CD4-positive, alpha-beta T cell treated with Interleukin-4 for 1 hour (primary cell): ENCODE data around the gene KLF16.
A peak's percentile ranks its signal among the peaks of the same experiment; 100 is the strongest.

Experiments
- DNase-seq, 2 donors: peaks; one replicate each; pipeline ENCODE4 v3.0.0-alpha.2; 2020 to 2022

Gene KLF16

GRCh38 chr19:1839658-1840540, 23.5 kb downstream of the KLF16 start:
- DNase-seq = no peak

GRCh38 chr19:1837625-1838105, 25.7 kb downstream of the KLF16 start:
- peak; percentile 42 to 57 for DNase-seq

- no peak for DNase-seq
These were observed 26.2 kb downstream of the KLF16 start for GRCh38 chr19:1837222-1837565.

DNA sequence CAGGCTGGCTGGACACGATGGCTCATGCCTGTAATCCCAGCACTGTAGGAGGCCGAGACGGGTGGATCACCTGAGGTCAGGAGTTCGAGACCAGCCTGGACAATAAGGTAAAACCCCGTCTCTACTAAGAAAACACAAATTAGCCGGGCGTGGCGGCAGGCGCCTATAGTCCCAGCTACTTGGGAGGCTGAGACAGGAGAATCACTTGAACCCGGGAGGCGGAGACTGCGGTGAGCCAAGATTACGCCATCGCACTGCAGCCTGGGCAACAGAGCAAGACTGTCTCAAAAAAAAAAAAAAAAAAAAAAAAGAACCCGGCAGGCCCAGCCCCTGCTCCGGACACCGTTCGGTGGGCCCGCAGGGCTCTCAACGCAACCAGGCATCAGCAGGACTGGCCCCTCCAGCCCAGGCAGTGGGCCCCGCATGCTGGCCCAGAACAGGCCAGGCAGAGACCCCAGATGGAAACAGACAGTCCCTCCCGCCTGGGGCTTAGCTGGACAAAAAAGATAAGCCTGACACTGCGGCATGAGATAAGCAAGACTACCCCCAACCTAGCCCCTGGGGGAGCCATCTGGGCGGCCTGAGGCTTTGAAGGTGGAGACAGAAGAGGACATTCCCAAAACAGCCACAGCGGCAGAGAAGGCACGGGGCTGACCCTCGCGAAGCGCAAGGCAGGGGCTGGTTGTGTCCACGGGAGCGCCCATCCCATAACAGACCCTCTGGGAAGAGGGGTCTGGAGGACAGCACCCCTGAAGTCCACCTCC, 26.7 kb downstream of the KLF16 start:
- no peak for DNase-seq

- DNase-seq = no peak
These were observed 29.8 kb downstream of the KLF16 start for GRCh38 chr19:1833540-1833939.

DNA sequence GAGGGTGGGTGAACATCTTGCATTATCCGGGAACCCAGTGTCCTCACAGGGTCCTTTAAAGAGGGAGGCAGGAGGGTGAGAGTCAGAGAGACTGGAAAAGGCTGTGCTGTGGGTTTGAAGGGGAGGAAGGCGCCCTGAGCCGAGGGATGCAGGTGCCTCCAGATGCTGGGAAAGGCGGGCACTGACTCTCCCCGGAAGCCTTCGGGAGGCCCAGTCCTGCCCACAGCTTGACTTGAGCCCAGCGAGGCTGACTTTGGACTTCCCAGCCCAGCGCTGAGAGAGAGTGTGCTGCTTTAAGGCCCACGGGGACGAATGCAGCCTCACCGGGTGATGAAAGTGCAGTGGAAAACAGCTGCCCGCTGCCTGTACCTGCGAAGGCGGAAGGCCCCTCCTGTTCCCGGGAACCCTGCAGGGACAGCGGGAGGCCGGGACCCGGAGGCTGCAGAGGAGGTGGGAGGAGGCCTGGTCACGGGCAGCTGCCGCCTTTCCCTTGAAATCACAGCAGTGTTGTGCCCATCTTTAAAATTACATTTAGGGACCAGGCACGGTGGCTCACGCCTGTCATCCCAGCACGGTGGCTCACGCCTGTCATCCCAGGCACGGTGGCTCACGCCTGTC, 31.2 kb downstream of the KLF16 start:
- DNase-seq = no peak

- DNase-seq = no peak
These were observed 32.4 kb downstream of the KLF16 start for GRCh38 chr19:1830978-1831377.

GRCh38 chr19:1830568-1830967, 32.8 kb downstream of the KLF16 start:
- DNase-seq = no peak

GRCh38 chr19:1829958-1830357, 33.4 kb downstream of the KLF16 start:
- no peak for DNase-seq

GRCh38 chr19:1828279-1829238, 34.8 kb downstream of the KLF16 start:
- no peak for DNase-seq

DNA sequence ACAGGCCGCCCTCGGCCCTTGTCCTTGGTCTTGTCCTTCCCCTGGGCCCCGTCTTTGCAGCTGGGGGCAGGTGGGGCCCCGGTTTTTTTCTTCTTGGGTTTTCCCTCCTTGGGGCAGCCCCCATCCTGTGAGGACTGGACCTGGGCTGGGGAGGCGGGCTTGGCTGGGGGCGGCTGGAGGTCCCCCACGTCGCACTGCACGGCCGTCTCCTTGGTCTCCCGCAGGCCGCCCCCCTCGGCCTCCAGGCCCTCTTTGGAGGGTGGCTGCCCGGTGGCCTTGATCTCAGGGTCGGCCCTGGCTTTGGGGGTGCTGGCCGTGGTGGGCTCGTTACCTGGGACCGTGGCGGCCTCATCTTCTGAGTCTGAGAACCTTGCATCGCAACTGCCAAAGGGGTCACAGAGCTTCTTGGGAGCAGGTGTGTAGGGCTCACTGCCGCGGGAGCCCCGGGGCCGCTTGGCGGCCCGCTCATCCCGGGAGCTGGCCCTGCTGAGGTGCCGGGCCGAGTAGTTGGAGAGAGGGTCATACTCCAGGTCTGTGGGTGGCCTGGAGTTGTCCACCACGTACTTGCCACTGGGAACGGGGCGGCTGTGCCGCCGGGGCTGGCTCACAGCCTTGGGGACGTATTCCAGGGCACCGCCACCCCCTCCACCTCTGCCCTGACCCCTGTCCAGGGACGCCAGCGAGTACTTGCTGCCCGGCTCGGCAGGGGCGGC, 35.7 kb downstream of the KLF16 start:
- DNase-seq = no peak

GRCh38 chr19:1826557-1827521, 36.5 kb downstream of the KLF16 start:
- DNase-seq = no peak

DNA sequence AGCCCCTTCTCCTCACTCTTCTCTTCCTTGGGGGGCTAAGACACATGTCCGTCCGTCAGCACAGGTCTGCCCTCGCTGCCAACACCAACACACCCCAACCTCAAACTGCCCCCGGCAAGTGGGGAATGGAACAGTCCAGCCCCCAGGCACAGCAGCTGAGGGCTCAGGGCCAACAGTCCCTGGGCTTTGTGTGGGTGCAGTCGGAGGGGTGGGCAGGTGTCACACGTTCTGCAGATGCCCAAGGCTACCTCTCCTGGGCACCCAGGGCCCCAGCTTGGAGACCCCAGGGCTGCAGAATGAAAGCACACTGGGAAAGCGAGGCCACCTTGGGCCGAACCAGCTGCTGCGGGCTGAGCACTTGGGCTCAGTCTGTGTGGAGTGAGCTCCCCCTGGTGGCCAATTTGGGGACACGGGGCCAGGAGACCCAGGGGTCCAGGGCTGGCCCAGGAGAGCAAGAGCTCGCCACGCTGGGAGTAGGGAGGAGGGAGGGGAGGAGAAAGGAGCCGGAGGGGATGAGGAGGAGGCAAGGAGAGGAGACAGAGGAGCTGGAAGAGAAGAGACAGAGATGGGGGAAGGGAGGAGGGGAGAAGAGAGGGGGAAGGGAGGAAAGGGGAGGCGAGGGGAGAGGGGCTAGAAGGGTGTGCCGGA, 37.3 kb downstream of the KLF16 start:
- peak; percentile 77 for DNase-seq

- DNase-seq = no peak
These were observed 39.1 kb downstream of the KLF16 start for GRCh38 chr19:1824252-1824622.

- DNase-seq = no peak
These were observed 39.7 kb downstream of the KLF16 start for GRCh38 chr19:1823539-1824251.

DNA sequence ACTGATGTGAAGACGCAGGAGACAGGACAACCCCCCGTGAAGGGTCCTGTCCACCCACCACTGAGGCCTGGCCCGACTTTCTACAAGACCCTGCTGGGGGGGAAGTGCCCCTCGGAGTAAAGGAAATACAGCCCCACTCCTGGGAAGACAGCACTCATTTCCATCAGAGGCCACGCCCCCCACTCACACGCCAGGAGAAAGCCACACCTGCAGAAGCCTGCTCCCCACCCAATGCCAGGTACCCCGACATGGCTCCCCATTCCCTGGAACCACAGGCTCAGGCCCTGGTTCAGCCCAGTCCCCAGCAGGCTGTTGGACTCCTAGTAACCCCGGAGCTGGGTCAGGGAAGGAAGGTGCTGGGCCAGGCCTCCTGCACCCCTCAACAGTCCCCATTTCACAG, 40.4 kb downstream of the KLF16 start:
- DNase-seq = no peak

GRCh38 chr19:1822210-1822609, 41.2 kb downstream of the KLF16 start:
- DNase-seq = no peak

DNA sequence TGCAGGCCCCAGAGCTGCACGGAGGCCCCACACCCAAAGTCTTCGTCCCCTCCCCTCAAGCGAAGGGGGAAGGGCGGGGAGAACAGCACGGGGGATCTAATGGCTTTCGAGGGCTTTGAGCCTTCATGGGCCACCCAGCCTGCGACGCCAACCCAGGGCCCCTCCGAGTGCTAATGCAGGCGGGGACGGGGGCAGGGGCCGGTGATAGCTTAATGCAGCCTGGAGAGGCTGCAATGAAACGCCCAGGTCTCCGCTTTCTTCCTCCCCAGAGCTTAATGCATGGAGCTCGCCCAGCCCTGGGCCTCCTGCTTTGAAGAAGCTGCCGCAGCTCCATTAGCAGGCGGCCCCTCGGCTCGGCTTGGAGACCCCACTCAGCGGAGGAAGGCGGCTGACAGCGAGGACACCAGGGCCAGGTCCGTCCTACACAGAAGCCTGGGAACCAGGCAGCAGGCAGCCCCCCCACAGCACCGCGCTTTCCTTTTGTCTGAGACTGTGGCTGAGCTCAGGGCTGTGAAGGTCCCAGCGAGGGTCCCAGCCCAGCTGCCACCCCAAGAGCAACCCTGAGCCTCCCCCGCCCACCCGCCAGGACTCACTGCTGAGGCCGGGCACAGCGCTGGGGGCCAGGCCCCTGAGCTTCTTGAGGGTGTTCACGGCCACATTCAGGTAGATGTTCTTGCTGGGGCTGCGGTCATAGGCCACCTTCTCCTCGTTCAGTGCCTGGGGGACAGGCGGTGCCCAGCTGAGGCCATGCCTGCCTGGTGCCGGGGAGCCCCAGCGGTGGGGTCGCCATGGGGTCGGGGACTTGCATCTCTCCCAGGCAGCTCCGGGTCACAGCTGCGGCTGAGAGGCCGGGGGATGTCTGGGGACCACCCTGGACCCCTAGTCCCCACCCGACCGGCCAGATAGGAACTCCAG, 43.8 kb downstream of the KLF16 start:
- DNase-seq = no peak
